Fibroblast of skin of right biceps (primary cell): Measurements from ENCODE around the gene HCN3.
"Not testable (repeated sequence)": the region's sequence is repeated elsewhere in the genome, so short reads cannot be mapped to it uniquely, and the experiment has no call there.

Experiments
- DNase-seq: peaks from one replicate; pipeline ENCODE4 v3.0.0-alpha.2; 2013

Gene HCN3

DNA sequence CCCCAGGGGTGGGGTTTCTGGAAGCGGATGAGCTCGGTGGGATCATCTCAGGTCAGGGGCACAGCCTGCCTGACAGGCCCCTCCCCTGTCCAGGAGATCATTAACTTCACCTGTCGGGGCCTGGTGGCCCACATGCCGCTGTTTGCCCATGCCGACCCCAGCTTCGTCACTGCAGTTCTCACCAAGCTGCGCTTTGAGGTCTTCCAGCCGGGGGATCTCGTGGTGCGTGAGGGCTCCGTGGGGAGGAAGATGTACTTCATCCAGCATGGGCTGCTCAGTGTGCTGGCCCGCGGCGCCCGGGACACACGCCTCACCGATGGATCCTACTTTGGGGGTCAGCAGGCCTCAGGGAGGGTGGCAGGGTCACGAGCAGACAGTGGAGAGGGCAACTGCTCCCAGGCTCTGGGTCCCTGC, 8.4 kb downstream of the HCN3 start:
- no peak for DNase-seq

DNA sequence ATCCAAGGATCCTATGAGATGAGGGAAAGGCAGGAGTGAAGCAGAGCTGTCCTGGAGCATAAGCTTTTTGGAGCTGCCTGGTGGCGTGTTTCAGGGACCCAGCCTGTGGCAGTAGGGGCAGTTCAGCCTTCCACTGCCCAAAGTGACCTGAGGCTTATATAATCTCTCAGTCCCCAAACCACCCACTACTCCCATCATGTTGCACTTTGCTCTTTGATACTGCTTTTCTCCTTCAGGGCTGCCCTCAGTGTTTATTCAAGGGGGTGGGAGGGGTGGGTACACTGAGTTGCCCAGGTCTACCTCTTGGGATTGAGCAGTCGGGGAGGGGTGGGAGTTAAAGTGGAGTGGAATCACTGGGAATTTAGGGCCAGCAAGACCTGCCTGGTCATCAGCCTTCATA, 9.3 kb downstream of the HCN3 start:
- no peak for DNase-seq

DNA sequence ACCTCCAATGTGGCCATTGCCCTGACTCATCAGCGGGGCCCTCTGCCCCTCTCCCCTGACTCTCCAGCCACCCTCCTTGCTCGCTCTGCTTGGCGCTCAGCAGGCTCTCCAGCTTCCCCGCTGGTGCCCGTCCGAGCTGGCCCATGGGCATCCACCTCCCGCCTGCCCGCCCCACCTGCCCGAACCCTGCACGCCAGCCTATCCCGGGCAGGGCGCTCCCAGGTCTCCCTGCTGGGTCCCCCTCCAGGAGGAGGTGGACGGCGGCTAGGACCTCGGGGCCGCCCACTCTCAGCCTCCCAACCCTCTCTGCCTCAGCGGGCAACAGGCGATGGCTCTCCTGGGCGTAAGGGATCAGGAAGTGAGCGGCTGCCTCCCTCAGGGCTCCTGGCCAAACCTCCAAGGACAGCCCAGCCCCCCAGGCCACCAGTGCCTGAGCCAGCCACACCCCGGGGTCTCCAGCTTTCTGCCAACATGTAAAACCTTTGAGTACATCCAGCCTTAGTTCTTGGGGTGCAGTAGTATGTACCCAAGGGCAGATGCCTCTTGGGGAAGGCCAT, 10.8 kb downstream of the HCN3 start:
- DNase-seq: no peak

DNA sequence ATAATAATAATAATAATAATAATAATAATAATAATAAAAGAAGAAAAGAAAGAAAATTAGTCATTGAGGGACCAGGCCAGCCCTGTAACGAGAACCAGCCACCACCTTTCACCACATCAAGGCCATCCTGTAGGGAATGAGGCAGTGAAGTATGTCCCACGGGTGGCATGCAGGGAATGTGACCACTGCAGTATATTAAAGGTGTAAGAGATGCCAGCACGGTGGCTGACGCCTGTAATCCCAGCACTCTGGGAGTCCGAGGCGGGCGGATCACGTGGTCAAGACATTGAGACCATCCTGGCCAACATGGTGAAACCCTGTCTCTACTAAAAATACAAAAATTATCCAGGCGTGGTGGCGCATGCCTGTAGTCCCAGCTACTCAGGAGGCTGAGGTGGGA, 13.7 kb downstream of the HCN3 start:
- not testable (repeated sequence) for DNase-seq

DNA sequence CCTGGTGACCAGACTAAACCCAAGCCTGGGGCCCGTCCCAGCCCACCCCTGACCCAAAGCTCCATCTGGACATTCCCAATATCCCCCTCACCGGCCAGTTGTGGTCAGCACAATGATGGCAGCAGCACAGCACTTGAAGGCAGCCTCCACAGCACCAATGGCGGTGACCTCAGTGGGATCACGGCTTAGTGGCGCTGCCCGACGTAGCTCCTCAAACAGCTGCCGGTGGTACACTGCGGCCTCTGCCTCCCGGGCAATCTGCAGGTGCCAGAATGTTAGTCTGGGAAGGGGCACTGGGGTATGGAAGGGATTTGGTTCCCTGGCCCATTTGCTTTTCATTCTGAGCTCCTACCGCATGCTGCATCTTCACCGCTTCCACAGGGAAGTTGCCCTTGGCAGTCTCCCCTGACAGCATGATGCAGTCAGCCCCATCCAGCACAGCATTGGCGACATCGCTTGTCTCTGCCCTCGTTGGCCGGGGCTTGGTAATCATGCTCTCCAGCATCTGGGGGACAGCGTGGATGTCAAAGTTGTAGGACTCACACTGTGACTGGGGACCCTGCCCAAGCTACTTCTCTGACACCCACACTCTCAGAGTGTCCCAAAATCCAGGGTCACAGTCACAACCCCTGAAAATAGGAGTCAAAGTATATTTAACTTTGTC, 16.0 kb downstream of the HCN3 start:
- no peak for DNase-seq

DNA sequence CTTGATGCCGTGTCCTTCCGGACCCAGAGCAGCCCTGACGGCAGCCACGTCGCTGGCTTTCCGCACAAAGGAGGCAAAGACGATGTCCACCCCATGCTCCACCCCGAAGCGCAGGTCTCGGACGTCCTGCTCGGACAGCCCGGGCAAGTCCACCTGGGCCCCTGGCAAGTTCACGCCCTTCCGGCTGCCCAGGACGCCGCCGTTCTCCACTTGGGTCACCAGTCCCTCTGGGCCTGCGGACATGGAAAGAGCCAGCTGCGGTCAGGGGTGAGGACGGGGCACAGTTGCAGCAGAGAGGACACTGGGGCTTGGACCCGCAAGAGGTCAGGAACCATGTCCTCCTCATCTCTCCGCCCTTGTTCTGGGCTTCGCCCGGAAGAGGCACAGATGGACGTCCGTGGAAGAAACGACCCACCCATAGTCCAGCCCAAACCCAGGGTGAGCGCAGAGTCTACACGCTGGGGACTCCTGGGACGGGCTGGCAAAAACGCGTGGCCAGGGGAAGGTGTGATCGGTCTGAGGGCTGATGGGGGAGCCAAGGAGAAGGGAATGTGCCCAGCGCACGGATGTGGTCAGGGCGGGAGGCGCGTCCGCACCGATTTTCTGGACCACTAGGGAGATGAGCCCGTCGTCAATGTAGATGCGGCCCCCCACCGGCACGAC, 17.4 kb downstream of the HCN3 start:
- no peak for DNase-seq

DNA sequence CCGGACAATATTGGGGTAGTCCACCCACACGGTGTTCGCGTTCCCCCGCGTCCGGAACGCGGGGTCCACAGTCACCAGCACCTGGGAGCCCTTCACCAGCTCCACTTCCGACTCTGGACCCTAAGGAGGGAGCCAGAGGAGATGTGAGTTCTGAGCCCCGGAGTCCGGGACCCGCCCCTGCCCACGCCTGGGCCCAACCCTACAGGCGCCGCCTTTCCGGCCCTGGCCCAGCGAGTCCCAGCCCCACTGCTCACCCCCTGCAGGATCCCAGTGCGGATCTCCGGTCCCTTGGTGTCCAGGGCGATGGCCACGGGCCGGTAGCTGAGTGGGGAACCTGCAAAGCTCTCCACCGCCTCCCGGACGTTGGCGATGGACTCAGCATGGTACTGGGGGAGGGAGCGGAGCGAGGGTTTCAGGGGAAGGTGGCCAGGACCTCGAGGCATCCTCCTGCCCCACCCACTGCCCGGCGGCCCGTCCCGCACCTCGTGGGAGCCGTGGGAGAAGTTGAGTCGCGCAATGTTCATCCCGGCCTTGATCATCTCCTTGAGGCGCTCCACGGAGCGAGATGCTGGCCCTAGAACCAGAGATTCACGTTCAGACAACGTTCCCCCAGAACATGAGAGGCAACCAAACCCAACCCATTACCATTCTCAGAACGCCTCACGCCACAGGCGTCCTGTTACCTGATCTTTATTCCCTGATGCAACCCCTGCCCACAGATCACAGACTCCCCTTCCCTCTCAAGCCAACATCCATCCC, 18.1 kb downstream of the HCN3 start:
- no peak for DNase-seq

DNA sequence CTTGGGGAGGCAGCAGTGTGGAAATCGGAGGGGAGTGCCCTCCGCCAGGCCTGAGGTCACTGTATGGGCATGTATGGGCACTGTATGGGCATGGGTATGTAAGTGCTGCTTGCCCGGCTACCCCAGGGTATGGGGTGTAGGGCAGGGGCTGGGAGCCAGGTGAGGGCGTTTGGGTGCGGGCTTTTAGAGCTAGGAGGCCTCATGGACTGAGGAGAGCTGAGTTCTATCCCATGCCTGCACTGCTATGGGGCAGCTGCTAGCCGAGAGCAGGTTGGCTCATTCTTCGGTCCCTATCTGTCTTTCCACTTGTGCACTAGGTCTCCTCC, 18.6 kb downstream of the HCN3 start:
- no peak for DNase-seq

DNA sequence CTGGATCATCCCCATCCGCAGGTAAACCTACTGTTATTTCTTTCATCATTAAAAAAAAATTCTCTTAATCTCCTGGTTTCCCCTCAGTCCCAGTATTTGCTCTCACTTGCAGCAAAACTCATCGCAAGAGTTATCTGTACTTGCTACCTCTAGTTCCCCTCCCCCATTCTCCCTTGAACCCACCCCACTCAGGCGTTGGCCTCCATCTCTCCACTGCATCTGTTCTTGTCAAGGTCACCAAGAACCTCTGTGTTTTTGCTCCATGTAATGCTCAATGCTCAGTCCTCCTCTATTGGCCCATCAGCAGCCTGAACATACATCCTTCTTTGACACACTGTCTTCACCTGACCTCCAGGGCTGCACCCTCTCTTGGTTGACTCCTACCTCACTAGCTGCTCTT, 19.4 kb downstream of the HCN3 start:
- no peak for DNase-seq

DNA sequence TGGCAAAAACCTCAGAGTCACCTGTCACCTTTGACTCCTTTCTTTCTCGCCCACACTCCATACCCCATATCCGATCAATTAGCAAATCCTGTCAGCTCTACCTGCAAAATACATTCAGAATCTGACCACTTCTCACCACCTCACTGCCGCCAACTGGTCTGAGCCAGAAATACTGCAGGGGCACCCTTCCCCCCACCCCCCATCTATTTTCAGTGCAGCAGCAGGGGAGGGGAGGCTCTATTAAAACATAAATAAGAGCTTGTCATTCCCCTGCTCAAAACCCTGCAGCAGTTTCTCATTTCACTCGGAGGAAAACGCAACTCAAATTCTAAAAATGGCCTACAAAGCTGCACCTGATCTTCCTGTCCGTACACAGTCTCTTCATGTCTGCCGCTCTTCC, 20.1 kb downstream of the HCN3 start:
- DNase-seq: no peak

DNA sequence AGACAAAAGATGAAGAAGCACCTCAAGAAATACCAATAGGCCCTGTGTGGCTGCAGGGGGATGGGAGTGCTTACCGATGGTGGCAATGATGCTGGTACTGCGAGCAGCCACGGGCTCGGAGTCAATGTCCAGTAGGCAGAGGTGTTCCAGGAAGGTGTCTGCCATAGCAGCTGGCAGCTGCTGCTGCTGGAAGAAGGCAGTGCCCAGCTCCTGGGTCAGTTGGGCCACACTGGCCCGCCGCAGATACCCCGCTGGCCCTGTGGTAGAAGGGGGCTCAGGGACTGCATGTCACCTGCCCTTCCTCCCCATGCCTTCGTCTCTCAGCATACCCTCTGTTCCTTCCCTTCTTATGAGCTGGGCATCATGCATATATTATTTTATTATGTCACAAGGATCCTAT, 22.8 kb downstream of the HCN3 start:
- no peak for DNase-seq

DNA sequence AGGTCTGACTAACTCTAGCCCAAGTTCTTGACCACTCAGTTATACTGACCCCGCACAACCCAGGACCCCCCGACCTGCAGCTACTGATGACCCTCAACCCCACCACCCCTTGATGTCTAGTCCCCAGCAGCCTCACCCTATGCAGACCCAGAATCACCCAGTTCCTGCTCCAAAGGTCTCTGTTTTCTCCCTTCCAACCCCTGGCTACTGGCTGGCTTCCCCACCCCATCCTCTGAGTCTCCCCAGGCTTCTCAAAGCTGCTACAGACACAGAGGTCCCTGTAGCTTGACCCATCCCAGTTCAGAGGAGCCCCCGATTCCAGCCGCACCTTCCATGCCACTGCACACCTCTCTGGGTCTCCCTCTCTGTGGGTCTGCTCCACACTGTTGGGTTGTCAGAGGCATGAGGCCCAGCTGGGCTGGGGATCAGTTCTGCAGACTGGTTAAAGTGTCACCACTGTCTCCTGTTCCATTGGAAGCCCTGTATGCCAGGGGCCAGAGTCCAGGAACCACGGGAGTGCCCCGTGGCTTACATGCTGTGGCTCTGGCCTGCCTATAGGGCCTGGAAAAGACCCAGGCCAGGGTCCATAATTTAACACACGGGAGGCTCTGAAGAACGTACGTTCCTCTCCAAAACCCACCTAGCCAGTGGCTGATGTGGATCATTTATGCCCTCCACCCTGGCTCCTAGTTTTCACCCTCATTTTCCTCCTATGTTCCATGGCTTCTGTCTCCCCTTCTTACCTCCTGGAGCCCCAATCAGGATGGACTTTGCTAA, 23.5 kb downstream of the HCN3 start:
- DNase-seq: no peak

DNA sequence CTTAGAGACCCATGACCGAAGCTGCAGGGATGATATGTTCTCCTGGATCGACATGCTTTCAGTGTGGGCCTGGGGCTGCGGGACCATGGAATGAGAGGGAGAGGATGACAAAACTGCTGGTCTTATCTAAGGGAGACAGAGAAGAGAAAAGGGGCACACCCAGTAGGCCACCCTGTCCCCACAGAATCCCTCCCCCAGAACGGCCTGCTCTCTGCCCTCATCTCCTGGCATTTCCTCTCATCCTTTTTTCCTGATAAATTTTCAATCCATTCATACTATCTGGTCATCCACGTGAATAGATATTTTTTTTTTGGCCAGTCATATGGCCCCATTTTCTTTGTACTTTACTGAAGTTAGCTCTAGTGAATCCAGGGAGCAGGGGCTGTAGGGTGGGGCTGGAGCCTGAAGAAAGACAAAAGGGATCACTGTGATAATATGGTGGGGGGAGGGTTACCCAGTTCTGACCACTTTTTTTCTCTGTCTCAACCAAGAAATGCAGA, 24.1 kb downstream of the HCN3 start, which contains the start of gene PKLR:
Gene PKLR, minus strand, starts transcription at position 97 of the 500 bp plus-strand sequence. Its CDS starts 43 bp downstream, at position 54.
- DNase-seq: no peak

DNA sequence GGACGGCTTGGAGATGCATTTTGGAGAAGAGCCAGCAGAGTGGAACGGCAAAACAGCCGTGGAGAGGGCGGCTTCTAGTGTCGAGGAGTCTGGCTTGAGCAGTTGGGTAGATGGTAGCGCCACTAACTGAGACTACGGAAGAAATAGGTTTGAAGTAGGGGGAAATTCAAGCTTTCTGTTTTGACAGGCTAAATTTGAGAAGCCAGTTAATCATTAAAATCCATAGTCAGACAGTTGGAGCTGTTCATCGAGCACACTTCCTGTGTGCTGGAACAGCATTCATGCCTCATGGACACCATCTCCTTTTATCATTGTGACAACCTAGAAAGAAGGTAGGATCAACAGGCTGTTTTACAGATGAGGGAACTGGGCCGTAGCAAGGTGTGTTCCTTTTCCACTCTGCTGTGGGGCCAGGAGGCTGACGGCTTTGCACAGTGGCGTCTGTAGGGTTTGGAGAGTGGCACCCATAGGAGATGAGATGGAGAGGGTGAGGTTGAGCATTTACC, 27.3 kb downstream of the HCN3 start:
- DNase-seq: no peak

DNA sequence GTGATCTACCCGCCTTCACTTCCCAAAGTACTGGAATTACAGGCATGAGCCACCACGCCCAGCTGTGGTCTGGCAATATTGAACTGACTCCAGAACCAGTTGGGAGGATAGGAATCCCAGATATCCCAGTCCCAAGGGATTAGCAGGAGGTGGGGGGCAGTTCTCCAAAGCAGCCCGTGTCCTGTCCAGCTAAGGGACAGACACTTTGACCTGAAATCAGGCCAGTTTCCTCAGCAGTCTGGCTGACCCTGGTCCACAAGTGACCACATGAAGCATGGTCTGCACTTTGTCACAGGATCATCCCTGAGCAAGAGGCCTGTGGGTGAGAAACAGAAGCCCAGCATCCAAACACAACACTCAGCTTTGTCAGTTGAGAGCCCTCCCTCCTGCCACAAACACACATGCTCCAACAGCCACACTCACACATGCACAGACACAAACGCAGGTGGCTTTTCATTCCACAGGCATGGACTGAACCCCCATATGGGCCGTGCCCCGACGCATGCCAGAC, 28.7 kb downstream of the HCN3 start:
- no peak for DNase-seq

DNA sequence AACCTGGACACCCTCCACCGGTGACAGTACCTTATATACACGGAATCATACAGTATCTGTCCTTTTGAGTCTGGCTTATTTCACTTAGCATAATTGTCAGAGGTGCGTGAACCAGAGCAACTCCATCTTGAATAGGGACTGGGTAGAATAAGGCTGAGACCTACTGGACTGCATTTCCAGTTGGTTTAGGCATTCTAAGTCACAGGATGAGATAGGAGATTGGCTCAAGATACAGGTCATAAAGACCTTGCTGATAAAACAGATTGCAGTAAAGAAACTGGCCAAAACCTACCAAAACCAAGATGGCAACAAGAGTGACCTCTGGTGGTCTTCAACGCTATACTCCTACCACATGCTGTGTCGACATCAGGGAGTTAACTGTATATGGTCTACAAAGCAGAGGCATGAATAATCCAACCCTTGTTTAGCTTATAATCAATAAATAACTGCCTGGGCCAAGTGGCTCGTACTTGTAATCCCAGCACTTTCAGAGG, 30.0 kb downstream of the HCN3 start:
- peak; percentile 57 for DNase-seq

DNA sequence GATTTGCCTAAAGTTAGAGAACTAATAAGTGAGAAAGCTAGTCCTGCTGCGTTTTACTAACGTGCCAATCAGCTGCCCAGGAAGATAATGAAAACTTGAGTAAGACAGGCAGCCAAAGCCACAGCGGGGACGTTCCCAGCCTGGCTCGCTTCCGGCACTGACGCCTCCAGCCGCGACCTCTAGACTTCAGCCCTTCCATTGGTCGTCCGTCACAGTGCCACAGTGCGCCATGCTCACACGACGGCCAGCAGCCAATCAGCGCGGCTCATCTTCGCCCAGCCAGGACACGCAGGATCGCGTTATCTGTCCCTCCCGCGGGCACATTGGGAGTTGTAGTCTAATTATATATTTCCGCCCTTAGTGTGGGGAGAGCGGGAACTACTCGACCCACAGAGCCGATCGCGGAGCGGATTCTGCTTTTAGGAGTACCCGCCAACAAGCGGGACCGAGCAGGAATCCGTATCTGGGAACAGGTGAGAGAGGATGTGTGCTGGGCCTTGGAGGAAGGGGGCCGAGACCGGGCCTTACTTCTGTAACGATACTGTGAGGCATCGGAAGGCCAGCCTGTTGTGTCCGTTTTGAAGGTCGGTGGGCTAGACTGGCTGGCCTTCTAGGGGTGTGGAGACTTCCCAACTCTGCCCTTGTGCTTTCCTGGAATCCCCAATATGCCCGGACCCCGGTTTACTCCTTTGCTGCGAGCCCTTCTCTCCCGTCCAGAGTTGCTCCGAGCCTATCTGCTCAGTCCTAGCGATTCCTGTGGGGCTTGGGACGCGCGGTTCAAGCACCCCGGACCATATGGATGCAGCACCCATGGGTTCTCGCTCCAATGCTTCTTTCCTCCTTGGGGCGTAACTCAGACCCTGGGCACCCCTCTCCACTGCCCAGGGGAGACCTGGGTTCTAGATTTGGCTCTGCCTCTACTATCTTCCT, 31.5 kb downstream of the HCN3 start, which contains the start of gene FDPS:
Gene FDPS, plus strand, starts transcription at position 374 of the 930 bp plus-strand sequence. CDS start 924 bp downstream, outside the sequence.
- peak; percentile 99 for DNase-seq

DNA sequence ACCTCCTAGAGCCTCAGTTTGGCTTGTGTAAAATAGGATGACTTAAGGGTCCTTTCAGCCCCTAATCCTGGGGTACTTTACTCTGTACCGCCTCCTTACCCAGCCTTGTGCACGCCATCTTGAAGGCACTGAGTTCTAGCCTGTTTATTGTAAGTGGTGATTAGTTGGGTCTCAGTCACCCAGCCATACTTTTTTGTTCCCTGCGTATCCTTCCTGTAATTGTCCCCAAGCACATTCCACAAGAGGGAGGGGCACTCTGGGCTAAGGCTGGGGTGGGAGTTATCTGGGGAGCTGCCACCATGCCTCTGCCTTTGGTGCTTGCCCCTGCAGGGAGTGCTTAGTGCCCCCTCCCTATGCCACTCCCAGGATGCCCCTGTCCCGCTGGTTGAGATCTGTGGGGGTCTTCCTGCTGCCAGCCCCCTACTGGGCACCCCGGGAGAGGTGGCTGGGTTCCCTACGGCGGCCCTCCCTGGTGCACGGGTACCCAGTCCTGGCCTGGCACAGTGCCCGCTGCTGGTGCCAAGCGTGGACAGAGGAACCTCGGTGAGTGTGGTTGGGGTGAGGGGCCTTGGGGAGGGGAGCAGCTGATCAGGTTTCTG, 32.3 kb downstream of the HCN3 start:
- no peak for DNase-seq

DNA sequence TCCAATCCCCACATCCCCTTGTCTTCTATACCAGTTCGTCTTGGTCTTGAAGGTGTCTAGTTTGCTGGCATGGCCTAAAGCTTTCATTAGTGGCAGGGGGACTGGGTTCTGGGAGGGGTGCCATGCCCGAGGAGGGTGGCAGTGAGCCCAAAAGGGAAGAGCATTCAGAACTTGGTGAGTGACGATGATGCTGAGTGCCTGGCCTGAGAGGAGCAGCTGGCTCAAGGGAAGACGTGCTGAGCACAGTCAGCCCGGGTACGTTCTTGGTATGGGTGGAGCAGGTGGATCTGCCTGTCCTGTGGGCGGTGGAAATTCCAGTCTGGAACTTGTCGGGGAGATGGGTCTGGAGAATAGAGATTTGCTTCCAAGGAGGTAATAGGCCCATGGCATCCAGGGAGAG, 36.0 kb downstream of the HCN3 start:
- no peak for DNase-seq

DNA sequence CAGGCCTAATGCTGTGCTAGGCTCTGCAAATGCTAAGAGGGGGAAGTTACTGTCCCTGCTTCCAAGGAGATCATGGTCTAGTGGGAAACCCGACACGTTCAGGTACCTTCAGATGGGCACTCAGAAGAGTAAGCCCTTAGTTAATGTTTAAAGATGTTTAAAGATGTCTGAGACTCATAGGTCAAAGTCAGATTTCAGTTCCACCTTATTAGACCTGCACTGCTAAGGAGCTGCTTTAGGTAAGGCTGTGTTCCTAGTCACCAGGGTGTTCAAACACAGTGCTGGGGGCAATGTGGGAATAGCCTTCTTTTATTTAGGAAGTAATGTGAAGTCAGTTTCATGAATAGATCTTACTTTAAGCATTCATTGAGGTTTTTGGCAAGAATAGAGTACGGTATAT, 39.7 kb downstream of the HCN3 start:
- no peak for DNase-seq

DNA sequence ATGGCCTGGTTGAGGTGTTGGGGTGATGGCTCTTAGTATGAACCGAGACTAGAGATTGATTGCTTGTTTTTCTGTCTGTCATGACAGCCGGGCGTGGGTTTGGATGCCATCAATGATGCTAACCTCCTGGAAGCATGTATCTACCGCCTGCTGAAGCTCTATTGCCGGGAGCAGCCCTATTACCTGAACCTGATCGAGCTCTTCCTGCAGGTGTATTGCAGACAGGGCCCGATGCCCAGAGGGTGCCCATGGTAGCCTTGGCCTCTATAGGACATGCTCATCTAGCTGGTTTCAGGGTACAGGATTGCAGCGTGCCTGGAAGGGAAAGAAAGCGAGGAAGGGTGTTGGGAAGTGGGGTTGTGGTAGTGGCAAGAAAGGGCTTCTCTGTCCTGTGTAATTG, 40.8 kb downstream of the HCN3 start:
- no peak for DNase-seq
